IPS-NIHi7 (cell line): ENCODE measurements around the gene UBIAD1.

Experiments used
- DNase-seq: peaks from one replicate; pipeline ENCODE4 v3.0.0; 2012; ENCODE audit warnings: mixed read lengths; ENCODE audit errors: extremely low spot score

UBIAD1 gene

GRCh38 chr1:11311816-11312755 lies 39.1 kb downstream of the UBIAD1 start:
- DNase-seq, result no peak

- DNase-seq, result no peak
Measured at GRCh38 chr1:11314959-11315358, 42.0 kb downstream of the UBIAD1 start.

GRCh38 chr1:11316701-11317100 lies 43.7 kb downstream of the UBIAD1 start:
- DNase-seq, result no peak

- DNase-seq, result peak; percentile 54
Measured at GRCh38 chr1:11318982-11319381, 46.0 kb downstream of the UBIAD1 start.

- DNase-seq, result peak; percentile 91
Measured at GRCh38 chr1:11320153-11320936, 47.3 kb downstream of the UBIAD1 start.

GRCh38 chr1:11321656-11322491 lies 48.9 kb downstream of the UBIAD1 start:
- DNase-seq, result no peak

GRCh38 chr1:11324567-11325165 lies 51.7 kb downstream of the UBIAD1 start:
- DNase-seq, result no peak

GRCh38 chr1:11326070-11326469 lies 53.1 kb downstream of the UBIAD1 start:
- DNase-seq, result no peak

- no peak for DNase-seq
Measured at GRCh38 chr1:11328444-11328843, 55.4 kb downstream of the UBIAD1 start.

- DNase-seq, result no peak
Measured at GRCh38 chr1:11330411-11330810, 57.4 kb downstream of the UBIAD1 start.

- no peak for DNase-seq
Measured at GRCh38 chr1:11331036-11331944, 58.3 kb downstream of the UBIAD1 start.

GRCh38 chr1:11331945-11332546 lies 59.0 kb downstream of the UBIAD1 start:
- no peak for DNase-seq

- DNase-seq, result no peak
Measured at GRCh38 chr1:11333631-11334030, 60.6 kb downstream of the UBIAD1 start.

GRCh38 chr1:11334261-11334804 lies 61.3 kb downstream of the UBIAD1 start:
- no peak for DNase-seq

GRCh38 chr1:11334821-11335220 lies 61.8 kb downstream of the UBIAD1 start:
- no peak for DNase-seq

- DNase-seq, result no peak
Measured at GRCh38 chr1:11335417-11336056, 62.5 kb downstream of the UBIAD1 start.

- DNase-seq, result peak; percentile 85
Measured at GRCh38 chr1:11337580-11338073, 64.6 kb downstream of the UBIAD1 start.
